IPS DF 19.7 (cell line): ENCODE results near the gene ABCC1.
"Not testable (repeated sequence)": the region's sequence is repeated elsewhere in the genome, so short reads cannot be mapped to it uniquely, and the experiment has no call there.

Experiments
- DNase-seq: peaks from one replicate; pipeline ENCODE4 v3.0.0-alpha.2; 2013; ENCODE audit warnings: low read depth, low spot score

Gene ABCC1

GRCh38 chr16:15946257-15947044 lies 3.0 kb upstream of the ABCC1 start:
- no peak for DNase-seq

GRCh38 chr16:15947983-15948509 lies 1.4 kb upstream of the ABCC1 start:
- DNase-seq, result no peak

GRCh38 chr16:15948532-15949209 lies 745 bp upstream of the ABCC1 start:
- DNase-seq, result no peak

DNA sequence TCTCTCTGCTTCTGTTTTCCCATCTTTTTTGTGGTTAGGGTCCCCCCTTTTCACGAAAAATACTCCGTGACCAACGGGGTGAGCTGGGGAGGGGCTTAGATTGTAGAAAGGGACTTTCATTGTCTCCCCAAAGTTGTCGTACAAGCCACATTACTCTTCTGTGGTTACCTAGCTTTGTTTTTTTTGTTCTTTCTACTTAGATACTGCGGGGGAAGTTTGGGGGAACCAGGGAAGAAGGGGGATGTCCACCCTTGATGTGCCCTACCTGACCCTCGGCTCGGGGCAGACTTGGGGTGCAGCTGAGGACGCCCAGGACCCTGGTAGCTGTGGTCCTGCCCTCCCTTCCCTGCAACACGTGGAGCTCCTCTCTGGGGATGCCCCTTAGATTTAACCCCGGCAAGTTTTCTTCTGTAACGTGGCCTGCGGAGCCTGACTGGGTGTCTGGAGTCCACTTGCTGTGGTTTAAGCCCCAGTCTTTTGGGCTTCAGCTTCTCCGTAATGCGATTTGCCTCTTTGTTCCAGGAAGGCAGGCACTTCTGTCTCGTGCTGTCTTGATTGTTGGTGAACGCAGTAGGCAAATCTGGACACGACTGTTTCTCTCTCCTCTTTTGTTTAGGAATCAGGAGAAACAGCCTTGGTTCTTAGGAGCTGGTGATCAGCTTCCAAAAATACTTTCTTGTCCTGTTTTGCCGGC lies 892 bp downstream of the ABCC1 start:
- no peak for DNase-seq

DNA sequence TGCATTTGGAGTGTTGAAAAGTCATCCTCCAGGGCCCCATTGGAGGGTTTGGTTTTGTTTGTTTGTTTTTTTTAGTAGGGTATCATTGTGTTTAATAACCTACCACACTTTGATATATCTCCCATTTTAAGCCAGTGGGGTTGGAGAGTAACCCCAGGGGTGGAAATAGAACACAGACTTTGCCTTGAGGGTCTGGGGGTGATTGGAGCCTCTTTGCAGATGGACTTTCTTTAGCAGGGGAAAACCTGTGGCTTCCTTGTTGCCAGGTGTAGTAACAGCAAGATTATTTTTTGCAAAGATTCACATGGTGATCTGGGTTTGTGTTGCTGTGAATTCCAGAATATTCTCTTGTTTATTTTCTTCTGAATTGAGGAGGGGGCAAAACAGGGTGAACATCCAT lies 1.5 kb downstream of the ABCC1 start:
- DNase-seq, result no peak

GRCh38 chr16:15951852-15952251 lies 2.4 kb downstream of the ABCC1 start:
- DNase-seq, result no peak

- DNase-seq, result no peak
These were observed 2.9 kb downstream of the ABCC1 start for GRCh38 chr16:15952265-15952711.

DNA sequence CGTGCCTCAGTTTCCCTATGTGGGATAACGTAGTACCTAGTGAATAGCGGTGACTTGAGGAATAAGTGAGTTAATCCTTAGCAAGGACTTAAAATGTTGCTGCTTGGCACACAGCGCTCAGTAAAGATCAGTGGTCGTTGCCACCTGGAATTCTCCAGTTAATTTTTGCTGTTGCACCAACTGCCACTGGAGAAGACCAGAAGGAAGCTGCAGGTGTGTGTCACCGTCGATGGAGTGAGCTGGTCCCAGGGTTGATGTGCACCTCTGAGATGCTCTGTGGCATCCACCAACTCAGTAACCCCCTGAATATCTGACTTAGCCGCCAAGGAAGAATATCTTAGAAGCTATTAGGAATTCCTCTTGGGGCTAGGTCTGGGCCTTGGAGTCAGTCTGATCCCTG lies 4.1 kb downstream of the ABCC1 start:
- no peak for DNase-seq

- no peak for DNase-seq
These were observed 4.8 kb downstream of the ABCC1 start for GRCh38 chr16:15953929-15954813.

GRCh38 chr16:15954814-15955151 lies 5.4 kb downstream of the ABCC1 start:
- no peak for DNase-seq

GRCh38 chr16:15955425-15955824 lies 6.0 kb downstream of the ABCC1 start:
- DNase-seq, result no peak

DNA sequence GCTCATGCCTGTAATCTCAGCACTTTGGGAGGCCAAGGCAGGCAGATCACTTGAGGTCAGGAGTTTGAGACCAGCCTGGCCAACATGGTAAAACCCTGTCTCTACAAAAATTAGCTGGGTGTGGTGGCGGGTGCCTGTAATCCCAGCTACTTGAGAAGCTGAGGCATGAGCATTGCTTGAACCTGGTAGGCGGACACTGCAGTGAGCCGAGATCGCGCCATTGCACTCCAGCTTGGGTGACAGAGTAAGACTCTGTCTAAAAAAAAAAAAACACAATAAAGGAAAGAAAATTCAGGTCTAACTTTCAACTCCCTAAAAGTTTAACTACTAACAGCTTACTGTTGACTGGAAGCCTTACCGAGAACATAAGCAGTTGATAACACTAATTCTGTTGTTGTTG lies 6.7 kb downstream of the ABCC1 start:
- DNase-seq, result not testable (repeated sequence)

DNA sequence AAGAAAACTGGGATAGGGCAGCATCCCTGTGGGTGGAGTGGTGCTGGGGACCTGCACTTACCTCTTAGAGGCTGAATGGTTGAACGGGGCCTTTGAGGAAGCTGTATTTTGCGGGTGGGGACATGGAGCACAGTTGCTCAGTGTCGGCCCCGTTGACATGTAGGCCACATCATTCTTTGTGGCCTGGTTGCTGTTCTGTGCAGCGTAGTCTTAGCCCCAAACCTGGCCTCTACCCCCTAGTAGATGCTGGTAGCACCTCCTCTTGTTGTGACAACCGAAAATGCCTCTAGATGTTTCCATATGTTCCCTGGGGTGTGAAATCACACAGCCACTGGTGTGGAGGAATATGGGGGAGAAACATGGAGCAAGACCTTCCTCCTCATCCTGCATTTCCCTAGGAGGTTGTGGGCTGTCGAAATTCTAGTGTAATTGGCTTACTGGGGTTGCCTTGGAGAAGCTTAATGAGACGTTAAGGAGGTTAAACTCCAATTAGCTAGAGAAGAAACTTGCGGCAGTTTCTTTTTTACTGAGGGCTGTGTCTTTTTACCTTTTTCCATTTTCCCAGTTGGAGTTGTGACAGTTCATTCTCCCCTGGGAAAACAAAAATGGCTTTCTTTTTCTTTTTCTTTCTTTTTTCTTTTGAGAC lies 9.4 kb downstream of the ABCC1 start:
- no peak for DNase-seq

- no peak for DNase-seq
These were observed 10.9 kb downstream of the ABCC1 start for GRCh38 chr16:15960124-15960971.

- no peak for DNase-seq
These were observed 11.7 kb downstream of the ABCC1 start for GRCh38 chr16:15961060-15961511.

DNA sequence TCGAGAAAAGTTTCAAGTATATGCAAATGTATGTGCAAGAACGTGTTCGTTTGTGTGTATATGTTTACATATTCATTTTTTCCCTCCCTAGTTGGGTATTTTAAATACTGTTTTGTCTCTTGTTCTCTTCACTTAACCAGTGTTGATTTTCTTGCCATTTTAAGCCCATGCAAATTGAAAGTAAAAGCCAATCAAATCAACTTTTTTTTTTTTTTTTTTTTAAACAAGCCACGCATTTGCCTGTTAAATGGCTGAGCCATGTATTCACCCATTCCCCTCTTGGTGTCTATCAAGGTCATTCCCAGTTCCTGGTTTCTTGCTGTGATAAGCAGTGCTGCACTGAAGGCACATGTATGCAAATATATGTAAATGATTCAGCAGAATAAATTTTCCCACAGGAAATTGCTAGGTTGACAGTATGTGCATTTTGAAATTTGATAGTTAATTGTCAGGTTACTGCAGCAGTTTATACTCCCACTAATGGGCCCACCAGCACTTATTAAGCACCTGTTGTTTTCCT lies 12.2 kb downstream of the ABCC1 start:
- DNase-seq, result no peak

GRCh38 chr16:15963307-15963910 lies 14.0 kb downstream of the ABCC1 start:
- no peak for DNase-seq

GRCh38 chr16:15966420-15966819 lies 17.0 kb downstream of the ABCC1 start:
- DNase-seq, result no peak

GRCh38 chr16:15966836-15967546 lies 17.6 kb downstream of the ABCC1 start:
- DNase-seq, result no peak
